ENCODE results near the gene NDC1.
"Not testable (repeated sequence)": the region's sequence is repeated elsewhere in the genome, so short reads cannot be mapped to it uniquely, and the experiment has no call there.

Gene NDC1, protein sequence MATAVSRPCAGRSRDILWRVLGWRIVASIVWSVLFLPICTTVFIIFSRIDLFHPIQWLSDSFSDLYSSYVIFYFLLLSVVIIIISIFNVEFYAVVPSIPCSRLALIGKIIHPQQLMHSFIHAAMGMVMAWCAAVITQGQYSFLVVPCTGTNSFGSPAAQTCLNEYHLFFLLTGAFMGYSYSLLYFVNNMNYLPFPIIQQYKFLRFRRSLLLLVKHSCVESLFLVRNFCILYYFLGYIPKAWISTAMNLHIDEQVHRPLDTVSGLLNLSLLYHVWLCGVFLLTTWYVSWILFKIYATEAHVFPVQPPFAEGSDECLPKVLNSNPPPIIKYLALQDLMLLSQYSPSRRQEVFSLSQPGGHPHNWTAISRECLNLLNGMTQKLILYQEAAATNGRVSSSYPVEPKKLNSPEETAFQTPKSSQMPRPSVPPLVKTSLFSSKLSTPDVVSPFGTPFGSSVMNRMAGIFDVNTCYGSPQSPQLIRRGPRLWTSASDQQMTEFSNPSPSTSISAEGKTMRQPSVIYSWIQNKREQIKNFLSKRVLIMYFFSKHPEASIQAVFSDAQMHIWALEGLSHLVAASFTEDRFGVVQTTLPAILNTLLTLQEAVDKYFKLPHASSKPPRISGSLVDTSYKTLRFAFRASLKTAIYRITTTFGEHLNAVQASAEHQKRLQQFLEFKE

DNA sequence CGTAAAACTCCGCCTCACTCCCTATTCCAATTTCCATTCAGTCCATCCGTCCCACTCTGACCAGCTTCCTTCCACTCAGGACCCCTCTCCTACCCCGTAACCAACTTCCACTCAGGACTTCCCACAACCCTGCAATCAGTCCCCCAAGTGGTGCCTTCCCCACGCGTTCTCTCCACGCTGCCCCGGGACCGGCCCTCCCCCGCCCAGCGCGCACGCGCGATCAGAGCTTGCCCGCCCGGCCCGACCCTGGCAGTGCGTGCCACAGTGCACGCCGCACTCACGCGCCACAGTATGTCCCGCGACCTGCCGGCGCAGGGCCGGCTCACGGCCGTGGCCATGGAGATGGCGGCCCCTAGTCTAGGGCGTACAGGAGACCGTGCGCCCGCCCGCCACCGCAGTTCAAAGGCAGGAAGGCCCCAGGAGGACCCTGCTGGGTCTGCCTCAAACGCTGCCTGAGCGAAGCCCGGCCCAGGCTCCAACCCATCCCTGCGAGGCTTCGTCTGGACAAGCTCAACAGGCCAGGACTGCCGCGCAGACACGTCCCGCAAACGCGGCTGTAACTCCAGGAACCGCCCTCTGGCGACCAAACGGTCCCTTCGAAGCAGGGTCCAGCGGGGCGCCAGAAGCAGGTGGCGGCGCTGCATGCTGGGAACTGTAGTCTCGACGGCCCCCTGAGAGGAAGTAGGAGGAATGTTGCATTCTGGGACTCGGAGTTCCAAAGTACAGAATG is at the start of gene NDC1:
Gene NDC1 (minus strand): TSS at position 373 of the 730 bp plus-strand sequence. CDS start 35 bp downstream, at position 338.
- DNase-seq (ENCODE audit: low spot score), result peak; percentile 99

DNA sequence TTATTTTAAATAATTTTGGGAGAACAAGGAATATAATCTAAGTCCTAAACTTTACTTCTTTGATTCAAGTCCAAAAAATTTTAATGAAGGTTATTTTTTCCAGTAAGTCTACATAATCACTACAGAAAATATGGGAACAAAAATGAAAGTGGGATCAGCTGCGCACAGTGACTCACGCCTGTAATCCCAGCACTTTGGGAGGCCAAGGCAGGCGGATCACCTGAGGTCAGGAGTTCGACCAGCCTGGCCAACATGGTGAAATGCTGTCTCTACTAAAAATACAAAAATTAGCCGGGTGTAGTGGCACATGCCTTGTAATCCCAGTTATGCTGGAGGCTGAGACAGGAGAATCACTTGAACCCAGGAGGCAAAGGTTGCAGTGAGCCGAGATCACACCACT is 45.5 kb upstream of the NDC1 start:
- not testable (repeated sequence) for DNase-seq (ENCODE audit: low spot score)

DNA sequence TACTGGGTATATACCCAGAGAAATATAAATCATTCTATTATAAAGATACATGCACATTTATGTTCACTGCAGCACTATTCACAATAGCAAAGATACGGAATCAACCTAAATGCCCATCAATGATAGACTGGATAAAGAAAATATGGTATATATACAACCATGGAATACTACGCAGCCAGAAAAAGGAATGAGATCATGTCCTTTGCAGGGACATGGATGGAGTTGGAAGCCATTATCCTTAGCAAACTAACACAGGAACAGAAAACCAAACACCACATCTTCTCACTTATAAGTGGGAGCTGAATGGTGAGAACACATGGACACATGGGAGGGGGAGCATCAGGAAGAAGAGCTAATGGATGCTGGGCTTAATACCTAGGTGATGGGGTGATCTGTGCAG is 43.8 kb upstream of the NDC1 start:
- not testable (repeated sequence) for DNase-seq (ENCODE audit: low spot score)

DNA sequence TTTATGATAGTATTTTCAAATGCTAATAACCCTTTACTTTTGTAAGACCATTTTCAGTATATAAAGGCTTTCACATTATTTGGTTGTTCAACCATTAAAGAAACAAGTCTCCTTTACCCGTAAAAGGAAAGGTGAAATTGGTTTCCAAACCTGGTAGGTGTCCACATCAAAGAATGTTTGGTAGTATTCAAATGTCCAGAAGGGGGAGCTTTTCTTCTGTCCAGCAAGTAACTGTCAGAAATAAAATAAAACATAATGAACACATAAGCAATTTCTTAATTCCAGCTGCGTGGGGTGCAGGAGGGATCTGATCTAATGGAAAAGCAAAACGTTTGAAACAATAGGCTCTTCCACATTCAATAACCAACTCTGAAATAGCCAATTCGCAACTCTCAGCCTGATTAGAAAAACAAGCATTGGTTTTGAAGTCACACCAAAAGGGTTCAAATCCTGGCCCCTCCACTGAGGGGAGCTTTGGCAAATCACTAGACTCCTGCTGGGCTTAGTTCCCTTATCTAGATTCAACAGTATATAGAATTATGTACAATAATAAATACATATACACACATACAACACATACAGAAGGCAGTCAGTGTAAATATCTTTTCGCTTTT is 40.5 kb upstream of the NDC1 start:
- peak; percentile 30 for DNase-seq (ENCODE audit: low spot score)

DNA sequence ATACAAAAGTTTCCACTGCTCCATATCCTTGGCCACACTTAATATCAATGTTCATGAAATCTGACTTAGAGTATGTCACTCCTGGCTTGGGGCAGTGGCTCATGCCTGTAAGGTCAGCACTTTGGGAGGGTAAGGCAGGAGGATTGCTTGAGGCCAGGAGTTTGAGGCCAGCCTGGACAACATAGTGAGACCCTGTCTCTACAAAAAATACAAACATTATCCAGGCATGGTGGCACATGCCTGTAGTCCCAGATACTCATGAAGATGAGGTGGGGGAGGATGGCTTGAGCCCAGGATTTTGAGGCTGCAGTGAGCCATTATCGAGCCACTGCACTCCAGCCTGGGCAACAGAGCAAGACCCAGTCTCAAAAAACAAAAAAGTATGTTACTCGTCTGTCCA is 37.1 kb upstream of the NDC1 start:
- DNase-seq (ENCODE audit: low spot score), result not testable (repeated sequence)

DNA sequence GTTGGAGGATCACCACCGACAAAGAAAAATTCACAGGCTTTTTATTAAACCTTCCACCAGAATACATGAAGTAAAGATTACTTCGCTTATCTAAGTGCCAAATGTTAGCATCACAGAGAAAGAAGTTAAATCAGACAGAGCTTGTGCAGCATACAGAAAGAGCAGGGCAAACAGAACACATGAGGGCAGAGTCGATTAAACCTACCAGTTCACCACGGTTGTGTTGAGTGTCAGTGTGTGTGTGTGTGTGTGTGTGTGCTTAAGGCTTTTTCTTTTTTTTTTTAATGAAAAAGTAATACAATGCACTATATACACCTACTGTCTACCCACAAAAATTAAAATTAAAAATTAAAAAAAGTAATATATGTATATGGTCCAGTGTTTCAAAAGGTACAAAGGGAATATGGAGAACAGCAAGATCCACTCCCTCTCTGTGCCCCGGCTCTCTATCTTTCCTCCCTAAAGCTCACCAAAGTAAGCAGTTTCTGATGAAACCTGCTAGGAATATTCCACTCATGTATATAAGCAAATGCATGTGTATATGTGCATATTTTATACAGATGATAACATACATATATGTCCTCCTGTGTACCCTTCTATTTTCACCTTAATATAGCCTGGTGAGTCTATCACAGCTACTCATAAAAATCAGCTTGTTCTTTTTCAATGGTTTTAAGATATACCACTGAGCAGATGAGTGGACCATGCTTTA is 33.8 kb upstream of the NDC1 start:
- DNase-seq (ENCODE audit: low spot score), result no peak

DNA sequence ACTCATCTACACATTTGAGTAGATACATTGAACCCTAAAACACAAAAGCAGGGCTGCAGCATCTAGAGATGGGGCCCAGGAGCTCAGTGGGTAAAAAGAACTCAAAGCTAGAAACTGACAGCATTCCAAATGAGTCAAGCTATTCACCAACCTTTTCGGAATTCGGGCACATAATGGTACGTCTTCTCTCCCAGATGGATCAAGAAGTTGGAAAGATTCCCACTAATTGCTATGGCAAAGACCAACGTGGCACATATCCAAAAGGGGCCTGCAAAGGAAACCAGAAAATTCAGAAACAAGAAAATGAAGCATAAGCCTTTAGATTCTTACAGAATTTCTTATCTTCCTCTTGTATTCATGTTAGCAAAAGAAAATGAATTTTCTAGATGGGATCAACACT is 33.1 kb upstream of the NDC1 start:
- no peak for DNase-seq (ENCODE audit: low spot score)

DNA sequence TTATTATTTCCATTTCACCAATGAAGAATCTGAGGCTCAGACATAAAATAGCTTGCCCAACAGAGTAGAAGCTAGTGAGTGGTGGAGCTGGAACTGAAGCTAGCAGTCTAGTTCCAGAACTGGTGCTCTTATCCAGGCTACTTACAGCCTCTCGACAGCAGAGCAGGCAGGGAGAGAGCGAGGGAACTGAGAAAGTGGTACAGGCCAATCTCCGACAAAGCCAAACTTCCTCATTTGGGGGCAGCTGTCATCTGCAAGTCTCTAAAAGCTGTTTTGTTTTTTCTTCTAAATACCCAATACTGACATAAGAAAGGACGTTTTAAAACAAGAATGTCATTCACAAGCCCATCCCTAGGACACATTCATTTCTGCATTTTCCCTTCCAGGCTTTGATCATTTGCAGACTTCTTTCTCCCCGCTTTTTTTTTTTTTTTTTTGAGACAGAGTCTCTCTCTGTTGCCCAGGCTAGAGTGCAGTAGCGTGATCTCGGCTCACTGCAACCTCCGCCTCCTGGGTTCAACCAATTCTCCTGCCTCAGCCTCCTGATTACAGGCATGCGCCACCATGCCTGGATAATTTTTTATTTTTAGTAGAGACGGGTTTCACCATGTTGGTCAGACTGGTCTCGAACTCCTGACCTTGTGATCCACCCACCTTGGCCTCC is 31.5 kb upstream of the NDC1 start:
- DNase-seq (ENCODE audit: low spot score), result peak; percentile 64

DNA sequence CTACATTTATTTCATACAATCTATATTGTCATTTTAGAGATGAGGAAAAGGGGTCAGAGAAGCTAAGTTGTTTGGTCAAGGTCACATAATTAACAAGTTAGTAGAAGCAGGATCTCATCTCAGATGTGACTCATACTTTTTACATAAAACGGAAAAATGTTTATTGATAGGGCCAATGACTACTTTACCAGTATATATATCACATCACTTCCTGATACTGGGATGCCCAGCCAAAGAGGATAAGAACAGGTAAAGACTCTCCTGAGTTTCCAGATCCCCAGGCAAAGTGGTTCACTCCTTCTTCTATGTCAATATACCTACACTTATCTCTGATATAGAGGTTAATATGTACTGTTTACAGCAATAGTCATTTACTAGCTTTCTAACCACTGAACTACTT is 30.5 kb upstream of the NDC1 start:
- DNase-seq (ENCODE audit: low spot score), result no peak

DNA sequence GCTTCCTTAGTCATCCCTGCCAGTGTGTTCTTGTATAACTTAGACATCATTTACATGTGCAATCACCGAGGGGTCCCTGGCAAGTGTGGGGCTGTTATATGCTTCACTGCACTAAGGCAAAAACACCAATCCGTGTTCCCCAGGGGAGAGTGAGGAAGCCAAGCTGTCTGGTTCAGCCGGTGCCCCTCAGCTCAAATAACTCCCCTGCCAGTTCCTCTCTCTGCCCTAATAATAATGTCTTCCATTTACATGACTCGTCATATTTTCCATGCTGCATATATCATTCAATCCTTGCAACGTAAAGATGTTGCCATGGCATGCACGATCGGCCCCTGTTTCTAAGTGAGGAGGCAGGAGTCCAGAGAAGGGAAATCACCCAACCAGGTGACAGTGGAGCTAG is 24.4 kb upstream of the NDC1 start:
- no peak for DNase-seq (ENCODE audit: low spot score)

DNA sequence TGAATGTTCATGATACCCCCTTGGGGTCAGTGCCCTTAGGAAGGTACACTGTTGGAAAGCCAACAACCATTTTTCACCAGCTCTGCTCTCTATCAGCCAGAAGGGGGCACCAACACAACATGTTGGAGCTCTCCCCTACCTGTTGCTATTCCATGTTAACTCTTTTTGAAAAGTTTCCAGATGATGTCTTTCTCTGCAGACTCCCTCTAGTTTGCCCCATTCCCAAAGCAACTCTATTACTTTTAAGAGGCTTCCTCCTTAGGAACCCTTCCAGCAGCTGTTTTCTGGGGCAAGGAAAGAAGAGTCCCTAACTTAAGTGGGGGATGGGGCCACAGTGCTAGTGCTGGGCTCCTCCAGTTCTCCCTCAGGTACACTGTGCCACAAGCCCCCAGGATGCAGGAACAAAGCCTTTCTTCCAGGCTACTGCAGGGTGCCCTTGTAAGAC is 22.9 kb upstream of the NDC1 start:
- DNase-seq (ENCODE audit: low spot score), result peak; percentile 65

DNA sequence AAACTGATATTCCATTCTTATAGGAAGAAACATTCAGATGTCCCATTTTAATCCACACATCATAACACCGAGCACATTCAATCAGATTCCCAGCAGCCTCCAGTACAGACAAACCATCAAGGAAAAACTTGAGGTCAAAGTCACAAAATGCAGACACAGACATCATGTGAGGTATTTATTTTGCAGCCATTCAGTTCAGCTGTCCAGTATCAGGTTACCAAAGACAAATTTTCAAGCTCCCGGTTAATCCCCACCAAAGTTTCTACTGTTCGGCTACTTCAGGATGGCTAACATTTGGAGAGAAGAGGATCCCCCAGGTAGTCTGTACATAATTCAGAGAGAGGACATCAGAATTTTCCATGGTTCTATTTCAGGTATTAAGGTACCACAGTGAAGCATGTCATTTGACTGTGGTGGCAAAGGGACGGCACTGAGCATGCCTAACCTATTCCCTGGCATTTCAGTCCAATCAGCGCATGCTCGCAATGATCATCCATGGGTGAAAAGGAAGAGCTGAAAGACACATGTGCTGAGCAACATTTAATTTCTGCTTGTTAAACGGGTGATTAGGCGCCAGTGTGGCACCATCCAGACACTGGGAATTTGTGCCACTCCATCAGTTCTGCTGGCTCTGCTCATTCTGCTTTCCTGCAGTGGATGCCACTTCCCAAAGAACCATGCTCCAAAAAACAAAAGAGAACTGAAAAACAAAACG is 13.6 kb upstream of the NDC1 start:
- DNase-seq (ENCODE audit: low spot score), result no peak

DNA sequence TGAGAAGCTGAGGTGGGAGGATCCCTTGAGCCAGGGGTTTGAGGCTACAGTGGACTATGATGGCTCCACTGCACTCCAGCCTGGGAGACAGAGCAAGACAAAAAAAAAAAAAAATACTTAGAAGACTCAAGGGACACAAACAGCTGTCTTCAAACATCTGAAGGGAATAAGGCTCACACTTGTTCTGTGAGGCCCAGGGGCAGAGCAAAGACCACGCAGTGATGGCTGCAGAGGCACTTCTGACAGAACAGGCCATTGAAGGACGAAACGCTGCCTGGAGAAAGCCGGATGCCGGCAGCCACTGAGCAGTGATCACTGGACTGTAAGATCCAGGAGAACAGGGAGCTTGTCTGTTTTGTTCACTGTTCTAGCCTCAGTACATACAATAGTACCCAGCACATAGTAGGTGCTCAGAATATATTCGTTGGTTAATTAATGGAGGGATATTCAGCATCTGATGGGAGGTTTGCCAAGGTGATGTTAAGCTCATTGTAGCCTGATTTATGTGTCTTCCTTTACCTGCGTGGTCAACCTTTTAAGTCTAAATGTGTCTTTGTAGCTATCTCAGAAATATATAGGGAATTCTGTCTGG is 12.1 kb upstream of the NDC1 start:
- no peak for DNase-seq (ENCODE audit: low spot score)

DNA sequence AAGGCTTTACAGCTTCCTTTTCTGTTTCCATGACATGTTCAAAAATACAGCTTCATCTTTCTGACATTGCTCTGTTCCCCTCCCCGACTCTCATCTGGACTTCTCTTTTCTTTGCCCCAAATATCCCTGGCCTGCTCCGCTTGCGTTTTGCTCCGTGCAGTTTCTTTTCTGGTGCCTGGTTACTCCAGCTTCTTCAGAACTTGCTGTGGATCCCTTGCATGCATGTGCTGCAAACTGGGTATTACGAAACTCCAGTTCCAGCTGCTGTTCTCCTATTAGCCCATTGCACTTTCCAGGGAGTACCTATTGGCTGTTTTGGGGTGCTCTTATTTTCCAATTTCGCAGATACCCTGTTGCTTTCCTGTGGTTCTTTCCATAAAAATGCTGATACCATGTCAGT is 9.9 kb upstream of the NDC1 start:
- no peak for DNase-seq (ENCODE audit: low spot score)

DNA sequence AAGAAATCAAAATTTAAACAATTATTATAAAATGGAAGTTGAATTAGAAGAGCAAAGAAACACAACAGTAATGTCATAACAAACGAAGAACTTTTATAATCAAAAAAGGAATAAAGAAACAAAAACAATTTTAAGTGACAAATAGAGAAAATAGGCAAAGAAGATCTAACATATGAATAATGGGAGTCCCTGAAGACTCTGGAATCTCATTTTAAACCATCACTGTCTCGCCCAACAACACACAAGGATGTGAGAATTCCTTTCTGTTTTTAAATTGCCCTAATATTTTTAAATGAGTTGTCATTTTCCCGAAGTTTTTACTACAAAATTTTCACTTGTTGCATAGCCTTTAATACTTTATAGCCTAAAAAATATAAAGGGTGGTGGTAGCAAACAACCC is 4.3 kb upstream of the NDC1 start:
- no peak for DNase-seq (ENCODE audit: low spot score)

DNA sequence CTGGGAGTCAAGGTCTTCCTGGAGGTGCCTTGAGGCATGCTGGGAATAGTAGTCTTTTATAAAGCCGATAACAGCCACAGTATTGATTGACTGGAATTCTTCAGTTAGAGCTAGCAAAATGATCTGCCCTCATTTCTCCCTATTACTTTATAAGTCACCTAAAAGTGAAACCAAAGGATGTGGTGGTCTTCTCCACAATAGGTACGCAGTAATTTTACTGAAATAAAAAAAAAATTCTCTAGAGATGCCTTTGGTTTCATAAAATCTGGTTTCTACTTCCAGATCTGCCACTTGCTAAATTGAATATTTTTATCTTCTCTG is 518 bp upstream of the NDC1 start:
- no peak for DNase-seq (ENCODE audit: low spot score)

DNA sequence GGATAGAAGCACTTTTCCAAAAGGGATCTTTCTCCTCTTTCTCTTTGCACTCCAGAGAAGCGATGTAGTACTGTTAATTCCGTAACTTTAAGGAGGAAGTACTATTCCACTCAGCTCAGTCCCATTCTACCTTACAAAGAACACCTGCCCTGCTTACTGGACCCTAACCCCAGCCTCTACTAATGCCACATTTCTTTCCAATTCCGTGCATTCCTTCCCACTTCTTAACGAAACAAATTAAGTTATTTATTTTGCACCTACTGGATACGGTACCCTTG is 511 bp downstream of the NDC1 start:
- DNase-seq (ENCODE audit: low spot score), result peak; percentile 15

DNA sequence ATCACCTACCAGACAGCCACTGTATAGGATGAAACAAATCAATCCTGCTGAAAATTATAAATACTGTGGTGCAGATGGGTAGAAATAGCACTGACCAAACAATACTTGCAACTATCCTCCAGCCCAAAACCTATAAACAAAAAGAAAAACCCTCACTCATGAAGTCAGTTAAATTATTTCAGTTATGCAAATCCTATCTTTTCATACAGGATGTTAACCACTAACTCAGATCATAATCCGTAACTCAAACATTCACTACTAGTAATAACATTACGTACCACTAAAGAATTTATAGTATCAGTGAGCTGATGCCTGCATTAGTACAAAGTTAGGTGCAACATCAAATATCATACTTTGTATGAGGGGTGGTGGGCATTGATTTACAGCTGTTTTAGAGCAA is 2.6 kb downstream of the NDC1 start:
- no peak for DNase-seq (ENCODE audit: low spot score)

DNA sequence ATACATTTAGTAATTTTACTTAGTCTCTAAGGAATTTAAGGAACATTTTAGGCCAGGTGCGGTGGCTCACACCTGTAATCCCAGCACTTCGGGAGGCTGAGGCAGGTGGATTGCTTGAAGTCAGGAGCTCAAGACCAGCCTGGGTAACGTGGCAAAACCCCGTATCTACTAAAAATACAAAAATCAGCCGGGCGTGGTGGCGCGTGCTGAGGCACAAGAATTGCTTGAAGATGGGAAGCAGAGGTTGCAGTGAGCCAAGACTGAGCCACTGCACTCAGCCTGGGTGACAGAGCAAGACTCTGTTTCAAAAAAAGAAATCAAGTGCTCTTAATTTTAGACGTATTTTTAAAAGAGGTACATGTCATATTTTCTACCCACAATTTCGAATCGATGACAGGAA is 3.3 kb downstream of the NDC1 start:
- DNase-seq (ENCODE audit: low spot score), result no peak

DNA sequence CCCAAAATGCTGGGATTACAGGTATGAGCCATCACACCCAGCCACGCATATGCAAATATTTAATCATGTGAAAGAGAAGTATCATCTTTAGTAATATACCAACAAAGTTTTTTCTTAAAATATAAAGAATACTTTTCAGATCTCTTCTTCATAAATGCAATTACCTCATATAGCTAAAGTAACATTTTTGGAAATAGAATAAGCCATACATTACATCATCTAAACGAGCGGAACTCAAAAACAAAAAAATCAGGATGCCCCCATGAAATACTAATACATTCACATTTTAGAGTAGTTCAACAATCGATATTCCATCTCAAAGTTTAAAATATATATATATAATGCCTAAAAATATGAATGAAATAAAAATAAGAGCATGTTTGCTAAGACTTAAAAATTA is 4.7 kb downstream of the NDC1 start:
- DNase-seq (ENCODE audit: low spot score), result no peak

DNA sequence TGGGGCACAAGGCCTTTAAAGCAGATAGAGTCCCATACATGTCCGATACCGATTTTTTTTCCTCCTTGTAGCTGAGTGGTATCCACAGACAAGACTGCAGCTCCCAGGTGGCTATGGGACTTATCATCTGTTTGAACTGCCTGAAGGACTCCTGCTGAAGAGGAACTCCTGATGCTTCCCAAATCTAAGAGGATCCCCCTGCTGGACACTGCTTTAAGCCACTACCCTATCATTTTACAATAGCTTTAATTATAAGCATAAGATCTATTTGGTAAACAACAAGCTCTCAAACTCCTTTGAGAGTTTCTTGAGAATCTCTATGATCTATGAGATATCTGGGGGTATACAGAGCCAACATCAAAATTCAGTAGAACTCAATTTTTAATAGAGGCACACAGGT is 11.7 kb downstream of the NDC1 start:
- DNase-seq (ENCODE audit: low spot score), result no peak

Data from pons (tissue), 1 donor.